Large intestine (tissue), 3 donors: ENCODE data around the gene ZNF324. TPM values are rescaled to one million over a fixed set of nuclear protein-coding genes. Genes with fewer than 3 reads are reported as not detected.
A peak's percentile ranks its signal among the peaks of the same experiment; 100 is the strongest.
"Not testable (repeated sequence)": the region's sequence is repeated elsewhere in the genome, so short reads cannot be mapped to it uniquely, and the experiment has no call there.

Experiments used
- DNase-seq, 2 donors: peaks; one replicate each; pipeline versions ENCODE4 v3.0.0 to v3.0.0-alpha.2; 2013
- H3K27ac ChIP-seq: one replicate; pipeline ENCODE4 v1.5.1; 2013; ENCODE audit warnings: low read length
- H3K27me3 ChIP-seq: 2 replicates; pipeline ENCODE4 v1.6.1; 2013; ENCODE audit warnings: low read length; ENCODE audit not compliant: control insufficient read depth, insufficient read depth
- H3K36me3 ChIP-seq: 2 replicates; pipeline ENCODE4 v1.6.1; 2013; ENCODE audit warnings: low read length; ENCODE audit not compliant: control insufficient read depth, insufficient read depth
- H3K4me1 ChIP-seq: one replicate; pipeline ENCODE4 v1.6.1; 2013; ENCODE audit warnings: low read length; ENCODE audit not compliant: control insufficient read depth, insufficient read depth
- H3K4me3 ChIP-seq: one replicate; pipeline ENCODE4 v1.5.1; 2013; ENCODE audit warnings: low read length
- H3K9me3 ChIP-seq: one replicate; pipeline ENCODE4 v1.6.1; 2013; ENCODE audit warnings: mild to moderate bottlenecking, low read depth, low read length, moderate library complexity; ENCODE audit not compliant: control insufficient read depth
- WGBS: methylation state at CpG from one replicate; pipeline ENCODE4 v1.1.5; 2013; ENCODE audit warnings: low lambda C conversion rate; ENCODE audit not compliant: insufficient coverage; 5-methylcytosine and 5-hydroxymethylcytosine counted together
- polyA plus RNA-seq: library from polyadenylated mRNA; unstranded; fragments of 120-200 nt; gene quantifications from one replicate; pipeline ENCODE4 v1.2.1, GENCODE V29; 2013

ZNF324 gene
- polyA plus RNA-seq, 1 donor, result 6.0 TPM

DNA sequence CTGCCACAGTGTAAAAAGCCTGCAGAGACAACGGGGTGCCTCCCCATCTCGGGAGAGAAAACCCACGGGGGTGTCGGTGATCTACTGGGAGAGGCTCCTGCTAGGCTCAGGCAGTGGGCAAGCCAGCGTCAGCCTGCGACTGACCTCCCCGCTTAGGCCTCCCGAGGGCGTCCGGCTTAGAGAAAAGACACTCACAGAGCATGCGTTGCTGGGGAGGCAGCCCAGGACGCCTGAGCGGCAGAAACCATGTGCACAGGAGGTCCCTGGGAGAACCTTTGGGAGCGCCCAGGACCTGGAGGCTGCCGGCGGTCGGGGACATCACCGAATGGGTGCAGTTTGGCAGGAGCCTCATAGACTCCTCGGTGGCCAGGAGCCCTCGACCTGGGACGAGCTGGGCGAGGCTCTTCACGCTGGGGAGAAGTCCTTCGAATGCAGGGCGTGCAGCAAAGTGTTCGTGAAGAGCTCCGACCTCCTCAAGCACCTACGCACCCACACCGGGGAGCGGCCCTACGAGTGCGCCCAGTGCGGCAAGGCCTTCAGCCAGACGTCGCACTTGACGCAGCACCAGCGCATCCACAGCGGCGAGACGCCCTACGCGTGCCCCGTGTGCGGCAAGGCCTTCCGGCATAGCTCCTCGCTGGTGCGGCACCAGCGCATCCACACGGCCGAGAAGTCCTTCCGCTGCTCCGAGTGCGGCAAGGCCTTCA, 4.1 kb downstream of the ZNF324 start:
- H3K4me1 ChIP-seq, H3K4me3 ChIP-seq, DNase-seq, H3K9me3 ChIP-seq, H3K27me3 ChIP-seq, H3K27ac ChIP-seq: not testable (repeated sequence)
- no CpG with 5 or more reads among the region's 53 CpGs for WGBS
- H3K36me3 ChIP-seq, result peaks cover 39% of the 10 kb centered on the region

- Histone ChIP-seq H3K4me3 (no peak overlapping the region), H3K9me3 (no peaks in the 10 kb centered on the region), H3K27ac (no peak overlapping the region), H3K36me3 (peaks cover 39% of the 10 kb centered on the region), H3K27me3 (no peaks in the 10 kb centered on the region), H3K4me1 (peaks cover 6% of the 10 kb centered on the region)
- DNase-seq, result no peak
- 100% methylated on average over 2 of the region's 39 CpGs for WGBS
These were observed 4.9 kb downstream of the ZNF324 start for GRCh38 chr19:58471736-58472135.

- H3K27ac ChIP-seq, result no peak overlapping the region
- H3K36me3 ChIP-seq, result peaks cover 46% of the 10 kb centered on the region
- H3K27me3 ChIP-seq, result no peaks in the 10 kb centered on the region
- no peak for DNase-seq
- H3K9me3 ChIP-seq, result no peaks in the 10 kb centered on the region
- H3K4me1 ChIP-seq, result peaks cover 12% of the 10 kb centered on the region
- no peak overlapping the region for H3K4me3 ChIP-seq
These were observed 6.9 kb downstream of the ZNF324 start for GRCh38 chr19:58473775-58474174.

DNA sequence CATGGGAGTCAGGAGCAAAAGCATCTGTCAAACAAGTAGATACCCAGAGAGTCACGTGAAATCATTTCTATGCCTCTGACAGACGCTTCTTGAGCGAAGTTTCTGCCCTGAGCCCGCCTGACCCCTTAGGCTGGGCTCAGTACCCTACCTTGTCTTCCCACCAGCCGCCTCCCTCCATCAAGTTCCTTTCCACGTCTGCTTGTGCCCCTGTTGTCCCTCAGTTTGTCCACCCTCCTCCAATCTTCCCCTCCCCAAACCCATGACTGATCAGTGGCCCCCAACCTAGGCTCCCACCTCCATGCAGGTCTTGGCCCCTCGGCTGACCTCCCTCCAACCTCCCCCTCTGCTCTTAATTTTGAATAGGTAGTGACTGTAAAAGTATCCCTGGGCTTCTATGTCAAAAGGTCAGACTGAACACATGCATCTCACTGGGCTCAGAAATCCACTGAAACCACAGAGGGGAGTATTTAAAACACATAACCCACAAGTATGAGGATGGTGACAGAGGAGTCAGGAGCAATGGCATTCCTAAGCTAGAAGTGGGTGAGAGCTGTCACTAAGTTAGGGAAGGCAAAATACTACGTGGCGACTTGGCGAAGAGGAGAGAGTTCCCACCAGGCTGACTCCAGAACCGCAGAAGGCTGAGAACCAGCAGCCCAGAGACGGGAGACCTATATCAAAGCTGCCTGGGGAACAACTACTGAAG, 7.6 kb downstream of the ZNF324 start:
- no CpG with 5 or more reads among the region's 12 CpGs for WGBS
- H3K27me3 ChIP-seq, result no peaks in the 10 kb centered on the region
- H3K27ac ChIP-seq, result no peak overlapping the region
- peaks cover 12% of the 10 kb centered on the region for H3K4me1 ChIP-seq
- DNase-seq, result no peak
- peaks cover 41% of the 10 kb centered on the region for H3K36me3 ChIP-seq
- no peaks in the 10 kb centered on the region for H3K9me3 ChIP-seq
- no peak overlapping the region for H3K4me3 ChIP-seq

- peaks cover 38% of the 10 kb centered on the region for H3K36me3 ChIP-seq
These were observed 8.3 kb downstream of the ZNF324 start for GRCh38 chr19:58474997-58475713.

DNA sequence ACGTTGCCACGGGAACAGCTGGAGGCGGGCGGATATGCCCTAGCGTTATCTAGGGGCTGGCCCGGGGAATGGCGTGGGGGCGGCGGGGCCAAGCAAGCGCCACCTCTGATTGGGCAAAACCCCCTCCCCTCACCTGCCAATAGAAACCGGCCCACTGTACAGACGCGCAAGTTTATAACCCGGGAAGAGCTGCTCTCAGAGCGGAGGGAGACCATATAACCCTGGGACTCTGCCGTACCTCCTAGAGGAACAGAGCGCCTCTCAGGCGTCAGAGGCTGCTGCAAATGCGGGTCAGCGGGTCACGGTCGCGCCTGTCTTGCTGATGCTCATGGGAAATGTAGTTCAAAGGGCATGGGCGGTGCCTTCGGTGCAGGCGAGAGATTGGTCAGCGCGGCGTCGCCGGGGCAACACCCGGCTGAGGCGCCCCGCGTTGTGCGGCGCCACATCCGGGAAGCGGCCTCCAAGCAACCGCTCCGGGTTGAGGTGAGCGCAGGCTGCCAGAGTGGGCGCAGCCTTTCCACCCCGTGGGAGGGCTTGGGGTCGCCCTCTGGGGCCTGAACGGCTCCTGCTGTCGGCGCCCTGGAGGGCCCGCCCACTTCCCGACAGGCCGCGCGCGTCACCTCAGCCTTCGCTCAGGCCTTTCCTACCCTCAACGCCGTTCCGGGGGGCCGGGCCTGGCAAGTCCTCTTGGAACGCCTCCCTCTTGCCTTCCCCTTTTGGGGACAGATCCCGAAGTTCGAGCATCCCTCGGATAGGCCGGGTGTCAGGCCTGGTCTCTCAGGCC, 9.0 kb downstream of the ZNF324 start, which contains the start of gene ZNF446:
ZNF446 (plus strand) TSS at position 639 of the 784 bp plus-strand sequence. CDS start 867 bp downstream, outside the sequence.
- peak within 1 kb of the TSS; percentile 97 for H3K27ac ChIP-seq
- H3K4me1 ChIP-seq, result peaks cover 12% of the 10 kb centered on the region
- peaks cover 40% of the 10 kb centered on the region for H3K36me3 ChIP-seq
- H3K9me3 ChIP-seq, result no peaks in the 10 kb centered on the region
- peak; percentile 98 to 99 for DNase-seq
- 20% methylated on average over 1 of the region's 64 CpGs for WGBS
- peak within 1 kb of the TSS; percentile 76 for H3K4me3 ChIP-seq
- H3K27me3 ChIP-seq, result no peaks in the 10 kb centered on the region

More at GRCh38 chr19:58474997-58475713, 8.3 kb downstream of the ZNF324 start:
- Histone ChIP-seq H3K9me3 (no peaks in the 10 kb centered on the region), H3K27me3 (no peaks in the 10 kb centered on the region), H3K4me3 (peak overlapping the region; percentile 76), H3K4me1 (peaks cover 12% of the 10 kb centered on the region), H3K27ac (peak overlapping the region; percentile 97)
- WGBS, result no CpG with 5 or more reads among the region's 27 CpGs
- DNase-seq, result no peak

DNA sequence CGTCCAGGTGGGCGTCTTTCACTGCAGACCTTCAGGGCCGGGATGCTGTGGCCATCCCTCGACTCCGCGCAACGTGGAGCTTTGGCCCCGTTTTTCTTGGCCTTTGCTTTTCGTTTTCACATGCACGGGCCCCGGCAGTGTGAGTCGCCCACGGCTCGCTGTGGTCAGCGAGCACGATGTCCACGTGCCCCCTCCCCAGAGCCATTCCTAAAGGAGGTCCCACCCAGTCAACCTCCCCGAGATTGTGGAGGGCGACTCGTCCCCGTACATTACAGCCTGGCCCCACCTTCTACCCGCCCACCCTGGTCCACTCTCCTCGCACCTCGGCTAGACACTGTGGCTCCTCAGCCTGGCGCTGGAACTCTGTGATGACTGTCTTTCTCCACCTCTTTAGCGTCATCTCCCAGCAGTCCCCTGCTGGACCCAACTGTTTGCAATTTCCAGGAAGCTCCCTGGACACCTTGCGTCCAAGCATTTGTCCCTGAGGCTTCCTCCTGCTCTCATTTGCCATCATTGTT, 9.7 kb downstream of the ZNF324 start:
- H3K36me3 ChIP-seq, result peaks cover 45% of the 10 kb centered on the region
- DNase-seq, result peak in 1 of 2 donors; percentile 31
- H3K4me3 ChIP-seq, result peak overlapping the region; percentile 76
- 60% methylated on average over 1 of the region's 27 CpGs for WGBS
- H3K4me1 ChIP-seq, result peaks cover 12% of the 10 kb centered on the region
- H3K27ac ChIP-seq, result peak overlapping the region; percentile 97
- no peaks in the 10 kb centered on the region for H3K27me3 ChIP-seq
- no peaks in the 10 kb centered on the region for H3K9me3 ChIP-seq

DNA sequence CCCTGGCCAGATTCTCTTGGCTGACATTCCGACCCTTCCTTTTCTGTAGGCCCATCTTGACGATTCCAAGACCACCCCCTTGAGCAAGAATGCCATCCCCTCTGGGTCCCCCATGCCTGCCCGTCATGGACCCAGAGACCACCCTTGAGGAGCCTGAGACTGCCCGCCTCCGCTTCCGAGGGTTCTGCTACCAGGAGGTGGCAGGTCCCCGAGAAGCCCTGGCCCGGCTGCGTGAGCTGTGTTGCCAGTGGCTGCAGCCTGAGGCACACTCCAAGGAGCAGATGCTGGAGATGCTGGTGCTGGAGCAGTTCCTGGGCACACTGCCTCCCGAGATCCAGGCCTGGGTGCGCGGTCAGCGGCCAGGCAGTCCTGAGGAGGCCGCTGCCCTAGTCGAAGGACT, 10.2 kb downstream of the ZNF324 start:
- H3K4me3 ChIP-seq, result no peak overlapping the region

DNA sequence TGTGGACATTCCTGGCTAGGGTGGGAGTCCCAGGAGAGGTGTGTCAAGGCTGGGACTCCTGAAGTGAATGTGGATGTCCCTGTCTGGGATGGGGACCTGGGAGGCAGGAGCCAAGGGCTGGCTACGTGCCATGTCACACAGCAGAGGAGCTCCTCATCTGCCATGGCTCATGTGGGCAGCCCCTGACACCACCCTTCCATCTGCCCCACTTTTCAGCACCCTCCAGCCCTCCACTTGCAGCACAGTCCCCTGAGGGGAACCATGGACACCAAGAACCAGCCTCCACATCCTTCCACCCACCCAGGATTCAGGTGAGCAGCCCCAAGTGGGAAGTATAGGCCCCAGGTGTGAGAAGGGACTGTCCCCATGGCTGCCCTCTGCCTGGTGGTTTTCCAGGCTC, 11.0 kb downstream of the ZNF324 start:
- WGBS, result no CpG with 5 or more reads among the region's 1 CpG
- Histone ChIP-seq H3K36me3 (peaks cover 37% of the 10 kb centered on the region), H3K27ac (no peak overlapping the region)

More for the DNA sequence above, 10.2 kb downstream of the ZNF324 start:
- DNase-seq, result no peak
- peaks cover 12% of the 10 kb centered on the region for H3K4me1 ChIP-seq
- H3K36me3 ChIP-seq, result peaks cover 42% of the 10 kb centered on the region
- WGBS, result no CpG with 5 or more reads among the region's 15 CpGs
- no peaks in the 10 kb centered on the region for H3K27me3 ChIP-seq
- no peak overlapping the region for H3K27ac ChIP-seq
- no peaks in the 10 kb centered on the region for H3K9me3 ChIP-seq

More for the DNA sequence above, 11.0 kb downstream of the ZNF324 start:
- Histone ChIP-seq H3K4me1 (peaks cover 12% of the 10 kb centered on the region), H3K4me3 (no peak overlapping the region), H3K9me3 (no peaks in the 10 kb centered on the region), H3K27me3 (no peaks in the 10 kb centered on the region)
- no peak for DNase-seq
